GM21526 (cell line): ENCODE measurements around the gene DIP2A.

Source experiments
- ATAC-seq: cut with Tn5 transposase; IDR thresholded peaks from one replicate; pipeline ENCODE4 v1.9.1; 2021; ENCODE audit warnings: moderate library complexity; ENCODE audit not compliant: unreplicated experiment, low FRiP score

Gene DIP2A

DNA sequence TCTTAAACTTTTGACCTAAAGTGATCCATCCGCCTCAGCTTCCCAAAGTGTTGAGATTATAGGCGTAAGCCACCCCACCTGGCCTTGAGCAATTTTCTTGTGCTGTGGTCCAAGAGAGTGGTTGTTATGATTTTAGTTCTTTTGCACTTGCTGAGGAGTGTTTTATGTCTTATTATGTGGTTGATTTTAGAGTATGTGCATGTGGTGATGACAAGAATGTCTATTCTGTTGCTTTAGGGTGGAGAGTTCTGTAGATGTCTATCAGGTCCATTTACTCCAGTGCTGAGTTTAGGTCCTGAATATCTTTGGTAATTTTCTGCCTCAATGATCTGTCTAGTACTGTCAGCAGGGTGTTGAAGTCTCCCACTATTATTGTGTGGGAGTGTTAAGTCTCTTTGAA lies 157.4 kb downstream of the DIP2A start:
- no peak for ATAC-seq

DNA sequence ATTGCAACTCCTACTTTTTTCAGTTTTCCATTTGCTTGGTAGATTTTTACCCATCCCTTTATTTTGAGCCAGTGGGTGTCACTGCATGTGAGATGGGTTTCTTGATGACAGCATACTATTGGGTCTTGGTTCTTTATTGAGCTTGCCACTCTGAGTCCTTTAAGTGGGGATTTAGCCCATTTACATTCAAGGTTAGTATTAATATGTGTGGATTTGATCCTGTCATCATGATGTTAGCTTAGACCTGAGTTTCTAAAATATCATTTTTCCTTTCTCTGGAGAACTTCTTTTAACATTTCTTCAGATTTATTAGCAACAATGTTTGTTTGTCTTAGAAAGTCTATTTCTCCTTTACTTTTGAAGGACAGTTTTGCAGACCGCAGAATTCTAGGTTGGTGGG lies 158.0 kb downstream of the DIP2A start:
- no peak for ATAC-seq

DNA sequence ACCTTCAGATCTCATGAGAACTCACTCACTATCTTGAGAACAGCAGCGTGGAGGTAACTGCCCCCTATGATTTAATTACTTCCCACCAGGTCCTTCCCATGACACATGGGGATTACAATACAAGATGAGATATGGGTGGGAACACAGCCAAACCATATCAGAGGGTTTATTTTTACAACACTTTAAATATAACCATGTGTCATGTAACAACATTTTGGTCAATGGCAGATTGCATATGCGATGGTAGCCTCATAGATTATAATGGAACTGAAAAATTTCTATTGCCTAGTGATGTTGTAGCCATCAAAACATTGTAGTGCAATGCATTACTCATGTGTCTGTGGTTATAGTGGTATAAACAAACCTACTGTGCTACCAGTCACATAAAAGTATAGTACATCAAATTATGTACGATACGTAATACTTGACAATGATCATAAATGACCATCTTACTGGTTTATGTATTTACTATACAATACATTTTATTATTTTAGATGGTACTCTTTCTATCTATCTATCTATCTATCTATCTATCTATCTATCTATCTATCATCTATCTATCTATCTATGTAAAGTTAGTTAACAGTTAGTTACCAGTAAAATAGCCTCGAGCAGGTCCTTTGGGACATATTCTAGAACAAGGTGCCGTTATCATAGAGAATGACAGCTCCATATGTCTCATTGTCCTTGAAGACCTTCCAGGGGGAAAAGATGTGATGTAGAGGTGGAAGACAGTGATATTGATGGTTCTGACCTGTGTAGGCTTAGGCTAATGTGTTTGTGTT lies 158.8 kb downstream of the DIP2A start:
- ATAC-seq: no peak

DNA sequence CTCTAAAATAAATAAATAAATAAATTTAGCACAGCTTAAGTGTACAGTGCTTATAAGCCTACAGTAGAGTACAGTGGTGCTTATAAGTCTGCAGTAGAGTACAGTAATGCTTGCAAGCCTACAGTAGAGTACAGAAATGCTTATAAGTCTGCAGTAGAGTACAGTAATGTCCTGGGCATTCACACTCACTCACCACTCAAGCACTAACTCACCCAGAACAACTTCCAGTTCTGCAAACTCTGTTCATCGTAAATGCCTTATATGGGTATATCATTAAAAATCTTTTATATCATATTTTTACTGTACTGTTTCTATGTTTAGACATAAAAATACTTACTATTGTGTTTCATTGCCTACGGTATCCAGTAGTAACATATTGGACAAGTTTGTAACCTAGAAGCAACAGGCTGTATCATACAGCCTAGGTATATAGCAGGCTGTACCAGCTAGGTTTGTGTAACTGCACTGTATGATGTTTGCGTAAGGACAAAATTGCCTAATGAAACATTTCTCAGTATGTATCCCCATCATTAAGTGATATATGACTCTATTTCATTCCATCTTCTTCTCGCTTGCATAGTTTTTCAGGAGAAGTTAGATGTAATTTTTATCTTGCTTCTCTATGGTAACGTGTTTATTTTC lies 160.2 kb downstream of the DIP2A start:
- ATAC-seq: no peak
